LNCAP (cell line): ENCODE measurements around the gene HSF2.

ENCODE experiments used
- CTCF ChIP-seq: fragments of 450-650 bp; IDR thresholded peaks from 2 replicates; pipeline ENCODE4 v1.5.1; 2017; ENCODE audit warnings: mild to moderate bottlenecking

The HSF2 gene

GRCh38 chr6:122389704-122390372, 9.6 kb upstream of the HSF2 start:
- no peak for TF ChIP-seq CTCF

- TF ChIP-seq CTCF: no peak
These were observed 6.7 kb upstream of the HSF2 start for GRCh38 chr6:122392564-122393350.

- TF ChIP-seq CTCF: no peak
These were observed 6.0 kb upstream of the HSF2 start for GRCh38 chr6:122393351-122393896.

- TF ChIP-seq CTCF: no peak
These were observed 5.4 kb upstream of the HSF2 start for GRCh38 chr6:122394016-122394415.

- TF ChIP-seq CTCF: no peak
These were observed 451 bp upstream of the HSF2 start for GRCh38 chr6:122399055-122399347.

- no peak for TF ChIP-seq CTCF
These were observed 634 bp downstream of the HSF2 start for GRCh38 chr6:122400121-122400450.

- TF ChIP-seq CTCF: no peak
These were observed 1.1 kb downstream of the HSF2 start for GRCh38 chr6:122400462-122401089.
